Nephron (organoid): Measurements from ENCODE around the gene BAZ1A.

Source experiments
- H3K27ac Mint-ChIP-seq, 3 experiments: 2 replicates each; pipeline ENCODE4 v1.8.0; 2020; ENCODE audit warnings: mixed read lengths in 3 of 3, mild to moderate bottlenecking in 2 of 3, moderate library complexity in 1 of 3
- H3K27me3 Mint-ChIP-seq: 2 replicates; pipeline ENCODE4 v1.8.0; 2021; ENCODE audit warnings: low read depth, mild to moderate bottlenecking, moderate library complexity, mixed read lengths
- H3K36me3 Mint-ChIP-seq: 2 replicates; pipeline ENCODE4 v1.8.0; 2020; ENCODE audit warnings: low read depth, mixed read lengths
- H3K4me1 Mint-ChIP-seq: 2 replicates; pipeline ENCODE4 v1.8.0; 2020; ENCODE audit warnings: mixed read lengths
- H3K4me3 Mint-ChIP-seq, 3 experiments: 2 replicates each; pipeline ENCODE4 v1.8.0; 2020; ENCODE audit warnings: mild to moderate bottlenecking in 3 of 3, mixed read lengths in 3 of 3, moderate library complexity in 2 of 3
- H3K9me3 Mint-ChIP-seq: 2 replicates; pipeline ENCODE4 v1.8.0; 2020; ENCODE audit warnings: mixed read lengths
- TF ChIP-seq, protein P1 (sequence below), 3 experiments: fragments of 200-600 bp; sonication (generic); IDR thresholded peaks; one replicate each; pipeline ENCODE4 v1.5.0; 2021; ENCODE audit warnings: antibody characterized with exemption in 3 of 3; ENCODE audit not compliant: unreplicated experiment in 3 of 3

The BAZ1A gene

GRCh38 chr14:34863844-34864243 lies 11.3 kb downstream of the BAZ1A start:
- TF ChIP-seq, protein P1, sequence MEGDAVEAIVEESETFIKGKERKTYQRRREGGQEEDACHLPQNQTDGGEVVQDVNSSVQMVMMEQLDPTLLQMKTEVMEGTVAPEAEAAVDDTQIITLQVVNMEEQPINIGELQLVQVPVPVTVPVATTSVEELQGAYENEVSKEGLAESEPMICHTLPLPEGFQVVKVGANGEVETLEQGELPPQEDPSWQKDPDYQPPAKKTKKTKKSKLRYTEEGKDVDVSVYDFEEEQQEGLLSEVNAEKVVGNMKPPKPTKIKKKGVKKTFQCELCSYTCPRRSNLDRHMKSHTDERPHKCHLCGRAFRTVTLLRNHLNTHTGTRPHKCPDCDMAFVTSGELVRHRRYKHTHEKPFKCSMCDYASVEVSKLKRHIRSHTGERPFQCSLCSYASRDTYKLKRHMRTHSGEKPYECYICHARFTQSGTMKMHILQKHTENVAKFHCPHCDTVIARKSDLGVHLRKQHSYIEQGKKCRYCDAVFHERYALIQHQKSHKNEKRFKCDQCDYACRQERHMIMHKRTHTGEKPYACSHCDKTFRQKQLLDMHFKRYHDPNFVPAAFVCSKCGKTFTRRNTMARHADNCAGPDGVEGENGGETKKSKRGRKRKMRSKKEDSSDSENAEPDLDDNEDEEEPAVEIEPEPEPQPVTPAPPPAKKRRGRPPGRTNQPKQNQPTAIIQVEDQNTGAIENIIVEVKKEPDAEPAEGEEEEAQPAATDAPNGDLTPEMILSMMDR (IDR thresholded peaks at IDR 0.05; ENCODE audit: unreplicated experiment in 3 of 3): no peak
- no peaks in the 10 kb centered on the region for H3K4me1 Mint-ChIP-seq
- peaks cover 4% of the 10 kb centered on the region for H3K9me3 Mint-ChIP-seq
- no peaks in the 10 kb centered on the region for H3K27me3 Mint-ChIP-seq
- H3K4me3 Mint-ChIP-seq: no peak overlapping the region
- no peak overlapping the region for H3K27ac Mint-ChIP-seq
- peaks cover 37% of the 10 kb centered on the region for H3K36me3 Mint-ChIP-seq

GRCh38 chr14:34858765-34859164 lies 16.4 kb downstream of the BAZ1A start:
- H3K4me3 Mint-ChIP-seq: no peak overlapping the region
- H3K9me3 Mint-ChIP-seq: no peaks in the 10 kb centered on the region
- H3K36me3 Mint-ChIP-seq: peaks cover 27% of the 10 kb centered on the region
- no peaks in the 10 kb centered on the region for H3K27me3 Mint-ChIP-seq
- H3K27ac Mint-ChIP-seq: no peak overlapping the region
- TF ChIP-seq, protein P1 (IDR thresholded peaks at IDR 0.05; ENCODE audit: unreplicated experiment in 3 of 3): no peak
- no peaks in the 10 kb centered on the region for H3K4me1 Mint-ChIP-seq

GRCh38 chr14:34857689-34858449 lies 17.3 kb downstream of the BAZ1A start:
- TF ChIP-seq, protein P1 (IDR thresholded peaks at IDR 0.05; ENCODE audit: unreplicated experiment in 3 of 3): no peak
- H3K27ac Mint-ChIP-seq: no peak overlapping the region
- peaks cover 35% of the 10 kb centered on the region for H3K36me3 Mint-ChIP-seq
- H3K4me1 Mint-ChIP-seq: peaks cover 4% of the 10 kb centered on the region
- no peaks in the 10 kb centered on the region for H3K9me3 Mint-ChIP-seq
- H3K27me3 Mint-ChIP-seq: no peaks in the 10 kb centered on the region
- H3K4me3 Mint-ChIP-seq: no peak overlapping the region

DNA sequence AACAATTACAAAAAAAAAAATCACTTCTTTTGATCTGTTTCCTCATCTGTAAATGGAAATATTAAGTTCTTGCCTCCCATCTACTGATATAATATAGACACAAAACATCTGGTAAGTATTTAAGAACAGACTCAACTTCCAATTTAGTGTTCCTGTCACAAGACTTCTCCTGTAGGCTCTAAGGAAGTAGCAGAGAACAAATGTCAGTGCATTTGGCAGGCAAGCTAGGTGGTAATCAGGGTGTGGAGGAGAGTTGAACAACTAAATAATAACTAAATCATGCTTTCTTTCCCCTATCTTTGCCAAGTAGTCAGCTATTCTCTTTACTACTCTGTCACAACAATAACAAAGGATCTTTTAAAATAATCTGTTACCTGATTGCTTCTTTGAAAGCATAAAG lies 22.1 kb downstream of the BAZ1A start:
- TF ChIP-seq, protein P1 (IDR thresholded peaks at IDR 0.05; ENCODE audit: unreplicated experiment in 3 of 3): no peak
- Mint-ChIP-seq H3K9me3 (no peaks in the 10 kb centered on the region), H3K4me3 (no peak overlapping the region), H3K27me3 (no peaks in the 10 kb centered on the region), H3K36me3 (peaks cover 29% of the 10 kb centered on the region), H3K4me1 (peaks cover 6% of the 10 kb centered on the region), H3K27ac (peak overlapping the region; percentile 12 to 47 (median 19))

GRCh38 chr14:34851395-34851794 lies 23.8 kb downstream of the BAZ1A start:
- H3K36me3 Mint-ChIP-seq: peaks cover 27% of the 10 kb centered on the region
- no peak overlapping the region for H3K27ac Mint-ChIP-seq
- no peaks in the 10 kb centered on the region for H3K27me3 Mint-ChIP-seq
- no peak overlapping the region for H3K4me3 Mint-ChIP-seq
- TF ChIP-seq, protein P1 (IDR thresholded peaks at IDR 0.05; ENCODE audit: unreplicated experiment in 3 of 3): no peak
- peaks cover 6% of the 10 kb centered on the region for H3K4me1 Mint-ChIP-seq
- no peaks in the 10 kb centered on the region for H3K9me3 Mint-ChIP-seq

GRCh38 chr14:34845869-34846268 lies 29.3 kb downstream of the BAZ1A start:
- Mint-ChIP-seq H3K36me3 (peaks cover 35% of the 10 kb centered on the region), H3K4me1 (peaks cover 10% of the 10 kb centered on the region), H3K27me3 (no peaks in the 10 kb centered on the region), H3K4me3 (no peak overlapping the region), H3K27ac (peak overlapping the region; percentile 17 to 44 (median 31)), H3K9me3 (no peaks in the 10 kb centered on the region)
- TF ChIP-seq, protein P1 (IDR thresholded peaks at IDR 0.05; ENCODE audit: unreplicated experiment in 3 of 3): no peak
